HG03354 (cell line): ENCODE data around the gene OTOA.
A peak's percentile ranks its signal among the peaks of the same experiment; 100 is the strongest.
"Not testable (repeated sequence)": the region's sequence is repeated elsewhere in the genome, so short reads cannot be mapped to it uniquely, and the experiment has no call there.

Experiments
- ATAC-seq: cut with Tn5 transposase; IDR thresholded peaks from one replicate; pipeline ENCODE4 v1.9.1; 2021; ENCODE audit warnings: mild to moderate bottlenecking; ENCODE audit not compliant: unreplicated experiment, poor library complexity, severe bottlenecking

OTOA gene

DNA sequence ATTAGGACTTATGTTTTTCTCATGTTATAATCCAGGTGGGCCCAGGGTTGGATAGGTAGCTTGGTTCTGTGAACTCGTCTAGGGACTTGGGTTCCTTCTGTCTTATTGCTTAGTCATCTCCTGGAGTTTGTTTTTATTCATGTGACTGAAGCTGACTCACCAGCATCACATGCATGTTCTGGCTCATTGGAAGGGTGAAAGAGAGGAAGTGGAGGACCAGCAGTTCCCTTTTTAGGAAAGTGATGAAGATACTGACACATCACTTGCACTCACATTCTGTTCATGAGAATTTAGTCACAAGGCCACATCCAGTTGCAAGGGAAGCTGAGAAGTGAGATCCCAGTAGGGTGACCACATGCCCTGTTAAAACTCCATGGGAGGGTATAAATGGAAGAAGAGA lies 126.7 kb downstream of the OTOA start:
- ATAC-seq: peak; percentile 65

DNA sequence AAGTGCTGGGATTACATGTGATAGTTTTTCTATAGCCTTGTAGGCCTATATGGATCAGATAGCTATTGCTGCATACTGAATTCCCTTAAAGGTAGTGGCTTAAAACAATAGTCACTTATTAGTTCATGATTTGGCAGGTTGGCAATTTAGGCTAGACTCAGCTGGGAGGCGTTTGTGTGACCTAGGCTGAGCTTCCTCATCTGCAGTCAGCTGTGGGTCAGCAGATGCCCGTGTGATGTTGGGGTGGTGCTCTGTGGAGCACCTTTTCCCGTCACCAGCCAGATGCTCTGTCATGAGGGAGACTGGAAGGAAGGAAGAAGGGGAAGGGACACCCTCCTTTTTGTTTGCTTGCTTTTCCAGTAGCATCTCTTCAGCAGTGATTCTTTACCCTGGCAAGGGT lies 129.5 kb downstream of the OTOA start:
- not testable (repeated sequence) for ATAC-seq

DNA sequence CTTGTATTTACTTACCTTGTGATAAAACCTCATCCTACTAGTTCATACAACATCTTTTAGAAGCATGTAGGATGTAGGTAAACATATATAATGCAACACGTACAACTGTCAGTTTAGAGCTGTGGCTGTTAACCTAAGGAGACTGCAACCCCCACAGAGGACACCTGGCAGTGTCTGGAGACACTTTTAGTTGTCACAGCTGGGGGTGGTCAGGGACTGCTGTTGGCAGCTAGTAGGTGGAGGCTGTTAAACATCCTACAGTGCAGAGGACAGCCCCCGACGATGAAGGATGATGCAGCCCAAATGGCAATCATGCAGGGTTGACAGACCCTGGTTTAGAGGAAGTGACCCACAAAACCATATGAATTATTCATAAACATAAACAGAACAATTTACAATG lies 134.8 kb downstream of the OTOA start:
- not testable (repeated sequence) for ATAC-seq

DNA sequence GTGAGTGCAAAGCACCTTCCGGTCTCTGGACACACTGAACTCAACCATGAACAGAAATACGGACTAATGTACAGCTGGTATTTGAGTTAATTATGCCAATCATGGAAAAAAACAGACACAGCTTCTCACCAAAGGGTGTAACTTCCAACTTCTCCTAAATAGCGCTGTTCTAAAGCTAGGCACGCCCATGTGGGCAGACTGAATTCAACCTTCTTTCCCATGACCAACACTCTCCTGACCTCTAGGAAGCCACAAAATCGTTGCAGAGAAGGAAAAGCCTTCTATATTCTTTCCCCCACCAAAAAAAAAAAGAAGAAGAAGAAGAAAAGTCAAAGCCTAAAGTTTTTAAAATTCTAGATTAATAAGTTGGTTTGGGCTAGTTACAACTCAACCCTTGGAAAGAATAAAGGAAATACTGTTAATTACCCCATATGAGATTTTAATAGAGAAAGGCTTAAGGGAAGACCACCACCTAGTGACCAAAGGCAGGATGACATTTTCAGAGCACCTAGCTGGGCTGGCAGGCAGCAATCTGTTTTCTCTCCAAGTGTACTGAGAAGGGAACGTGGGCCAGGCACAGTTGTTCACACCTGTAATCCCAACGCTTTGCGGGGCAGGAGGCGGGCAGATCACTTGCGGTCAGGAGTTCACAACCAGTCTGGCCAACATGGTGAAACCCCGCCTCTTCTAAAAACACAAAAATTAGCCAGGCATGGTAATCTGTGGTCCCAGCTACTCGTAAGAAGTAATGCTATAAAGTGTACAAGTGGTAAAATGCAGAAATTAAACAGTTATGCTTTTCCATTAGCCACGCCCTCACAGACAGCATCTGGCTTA lies 138.0 kb downstream of the OTOA start:
- not testable (repeated sequence) for ATAC-seq

DNA sequence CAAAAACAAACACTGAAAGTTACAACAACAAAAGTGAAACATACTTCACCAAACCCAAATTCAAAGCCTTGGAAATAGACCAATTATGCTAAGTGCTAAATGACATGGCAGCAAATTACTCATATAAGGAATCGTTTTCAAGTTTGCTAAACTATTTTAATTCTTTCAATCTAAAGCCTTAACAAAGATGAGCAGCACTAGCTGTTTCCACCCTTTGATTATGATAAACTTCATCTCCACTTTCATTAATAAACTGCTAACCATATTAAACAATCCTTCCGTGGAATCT lies 138.6 kb downstream of the OTOA start:
- ATAC-seq: not testable (repeated sequence)
